IPS DF 4.7 (cell line): Measurements from ENCODE around the gene IGSF21.
A peak's percentile ranks its signal among the peaks of the same experiment; 100 is the strongest.

Experiments
- DNase-seq: peaks from one replicate; pipeline ENCODE4 v3.0.0-alpha.2; 2013; ENCODE audit warnings: low spot score; ENCODE audit errors: extremely low read depth

IGSF21 gene

DNA sequence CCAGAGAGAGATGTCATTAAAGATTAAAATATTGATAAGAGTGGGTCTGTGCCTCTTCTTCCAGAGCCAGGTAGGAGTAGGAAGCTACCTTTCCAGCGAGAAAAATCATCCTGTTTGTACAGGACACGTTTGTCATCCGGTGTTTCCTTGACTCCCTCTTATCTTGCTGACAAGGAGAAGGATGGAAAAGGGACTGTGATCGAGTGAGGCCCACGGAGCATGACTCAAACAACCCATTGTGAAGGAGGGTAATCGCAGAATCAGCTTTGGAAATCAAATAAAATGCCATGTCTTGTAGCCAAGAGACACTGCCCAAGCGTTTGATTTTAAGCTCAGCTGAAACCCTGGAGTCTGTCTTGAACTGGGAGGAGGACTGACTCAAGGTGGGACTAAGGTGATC, 97.7 kb downstream of the IGSF21 start:
- DNase-seq = no peak

DNA sequence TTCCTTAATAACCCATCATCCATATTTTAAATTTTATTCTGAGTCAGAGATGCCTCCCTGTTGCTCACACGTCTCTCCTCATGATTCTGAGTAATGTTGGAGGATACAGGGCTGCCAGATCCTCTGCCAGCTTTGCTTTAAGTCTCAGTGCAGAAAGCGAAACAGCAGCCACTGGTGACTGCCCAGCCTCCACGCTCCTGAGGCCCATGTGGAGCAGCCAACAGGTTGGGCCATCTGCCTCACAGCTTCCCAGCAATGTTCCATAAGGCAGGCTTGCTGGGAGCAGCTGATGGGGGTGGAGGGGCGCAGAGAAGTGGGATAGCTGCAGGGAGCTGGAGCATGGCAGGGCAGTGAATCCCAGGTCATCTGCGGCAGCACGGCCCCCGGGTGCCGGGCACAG, 104.2 kb downstream of the IGSF21 start:
- no peak for DNase-seq

DNA sequence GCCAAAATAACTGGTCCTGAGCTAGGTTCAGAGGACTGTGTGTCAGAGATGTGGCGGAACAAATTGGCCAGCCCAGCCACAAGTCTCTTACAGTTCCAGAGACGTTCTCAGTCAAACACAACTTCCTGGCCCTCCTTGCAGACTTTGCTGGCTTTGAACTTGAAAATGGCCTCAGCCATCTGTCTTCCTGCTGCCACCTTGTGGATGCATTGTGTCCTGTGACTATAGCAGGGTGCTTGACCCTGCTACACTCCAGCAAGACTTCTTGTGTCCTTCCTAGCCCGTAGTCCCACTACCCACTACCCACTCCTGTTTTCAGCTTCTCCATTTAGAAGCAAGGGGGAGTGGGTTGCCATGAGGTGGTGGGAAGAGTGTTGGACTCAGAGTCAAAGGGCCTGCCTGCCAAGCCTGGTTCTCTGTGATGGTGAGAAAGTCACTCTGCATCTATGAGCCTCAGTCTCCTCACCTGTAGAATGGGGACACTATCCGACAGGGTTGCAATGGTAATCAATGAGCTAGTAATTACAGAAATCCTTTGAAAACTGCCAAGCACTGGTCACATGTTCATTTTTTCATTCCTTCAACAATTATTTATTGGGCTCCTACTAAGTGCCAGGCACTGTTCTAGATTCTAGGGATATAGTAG, 109.9 kb downstream of the IGSF21 start:
- no peak for DNase-seq

DNA sequence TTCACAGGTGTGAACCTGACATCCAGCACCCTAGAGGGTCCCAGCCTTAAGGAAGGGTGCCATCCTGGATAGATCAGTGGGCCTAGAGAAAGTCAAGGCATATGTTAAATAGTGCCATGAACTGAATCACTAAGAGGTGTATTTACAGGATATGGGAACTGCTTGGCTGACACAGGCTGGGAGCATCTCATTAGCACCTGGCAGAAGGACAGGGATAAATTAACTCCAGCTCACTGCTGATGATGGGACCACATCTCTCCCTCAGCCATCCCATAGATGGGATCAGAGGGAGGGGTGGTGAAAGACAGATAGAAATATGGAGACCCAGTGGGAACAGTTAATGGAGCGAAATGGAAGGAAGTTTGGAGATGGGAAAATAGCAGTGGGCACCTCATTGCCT, 122.0 kb downstream of the IGSF21 start:
- no peak for DNase-seq

DNA sequence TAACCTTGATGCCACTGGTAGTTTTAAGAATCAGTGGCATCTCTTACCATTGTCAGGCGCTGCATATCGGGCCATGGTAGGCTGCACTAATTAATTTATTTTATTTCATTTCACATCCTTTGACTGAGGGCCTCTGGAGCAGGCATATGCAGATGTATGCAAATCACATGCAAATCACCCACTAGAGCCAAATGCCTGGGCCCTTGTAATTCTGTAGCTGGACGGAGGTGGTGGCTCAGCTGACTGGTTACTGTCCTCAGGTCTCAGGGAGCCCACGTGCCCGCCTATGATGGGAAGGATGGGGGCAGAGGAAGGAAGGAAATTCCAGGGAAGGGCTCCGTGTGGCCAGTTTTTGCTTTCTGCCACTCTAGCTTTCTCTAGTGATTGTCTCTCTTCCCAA, 122.7 kb downstream of the IGSF21 start:
- no peak for DNase-seq

DNA sequence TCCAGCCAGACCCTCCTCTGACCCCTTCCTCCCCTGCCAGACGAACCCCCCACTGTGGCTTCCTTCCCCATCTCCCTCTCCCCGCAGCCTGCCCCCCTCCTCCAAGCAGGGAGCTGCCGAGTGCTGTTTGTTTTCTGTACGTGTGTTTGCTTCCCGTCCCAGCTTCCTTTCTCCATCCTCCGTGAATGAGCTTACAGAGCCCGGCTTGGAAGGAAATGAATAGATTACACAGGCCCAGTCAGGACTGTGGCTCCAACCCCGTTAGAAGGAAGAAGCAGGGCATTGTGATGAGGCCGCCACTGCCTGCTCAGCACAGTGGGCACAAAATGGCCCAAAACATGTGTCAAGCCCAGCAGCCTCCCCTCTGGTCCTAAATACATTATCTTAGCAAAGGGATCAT, 123.2 kb downstream of the IGSF21 start:
- DNase-seq = no peak

DNA sequence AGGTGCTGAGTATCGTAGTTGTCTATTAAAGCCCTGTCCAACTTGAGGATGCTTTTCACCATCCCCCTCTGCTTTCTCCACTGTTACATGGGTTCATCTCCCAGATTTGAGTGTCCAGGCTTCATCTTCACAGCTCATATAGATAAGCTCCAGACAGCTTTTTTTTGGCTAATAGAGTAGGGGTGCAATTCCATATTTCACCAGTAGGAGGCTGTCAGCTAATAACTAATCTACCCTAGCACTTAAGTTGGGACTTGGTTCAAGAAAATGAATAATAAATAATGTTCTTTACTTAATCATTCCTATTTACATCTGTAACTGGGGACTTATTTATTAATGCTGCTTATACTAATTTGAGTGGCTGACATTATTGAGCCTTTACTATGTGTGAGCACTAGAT, 124.5 kb downstream of the IGSF21 start:
- no peak for DNase-seq

DNA sequence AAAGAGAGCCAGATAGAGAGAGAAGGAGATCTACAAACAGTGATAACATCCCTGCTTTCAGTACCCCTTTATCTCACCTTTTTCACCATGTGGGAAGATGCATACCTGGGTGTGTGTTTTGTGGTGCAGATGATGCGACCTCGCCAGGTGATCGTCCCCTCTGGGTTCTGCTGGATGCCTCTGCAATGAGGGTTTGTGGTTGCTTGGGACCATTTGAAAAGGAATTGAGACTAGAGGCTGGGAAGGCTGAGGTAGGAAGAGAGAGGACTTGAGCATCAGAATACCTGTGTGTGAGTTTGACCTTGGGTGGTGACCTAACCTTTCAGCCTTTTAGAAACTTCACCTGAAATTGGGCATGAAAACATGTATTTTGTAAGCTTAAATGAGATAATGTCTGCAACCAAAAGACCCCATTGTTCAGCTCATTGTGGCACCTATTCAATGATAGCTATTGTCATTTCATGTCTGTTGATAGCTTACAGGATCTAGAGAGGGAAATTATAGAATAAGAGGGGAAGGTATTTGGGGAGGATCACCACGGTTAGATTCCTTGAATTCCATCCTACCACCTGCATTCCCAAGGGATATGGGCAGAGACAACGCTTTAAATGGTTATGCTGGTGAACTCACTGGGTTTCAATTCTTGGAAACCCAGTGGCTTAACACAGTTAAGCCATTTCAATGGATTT, 125.7 kb downstream of the IGSF21 start:
- DNase-seq = peak; percentile 68

DNA sequence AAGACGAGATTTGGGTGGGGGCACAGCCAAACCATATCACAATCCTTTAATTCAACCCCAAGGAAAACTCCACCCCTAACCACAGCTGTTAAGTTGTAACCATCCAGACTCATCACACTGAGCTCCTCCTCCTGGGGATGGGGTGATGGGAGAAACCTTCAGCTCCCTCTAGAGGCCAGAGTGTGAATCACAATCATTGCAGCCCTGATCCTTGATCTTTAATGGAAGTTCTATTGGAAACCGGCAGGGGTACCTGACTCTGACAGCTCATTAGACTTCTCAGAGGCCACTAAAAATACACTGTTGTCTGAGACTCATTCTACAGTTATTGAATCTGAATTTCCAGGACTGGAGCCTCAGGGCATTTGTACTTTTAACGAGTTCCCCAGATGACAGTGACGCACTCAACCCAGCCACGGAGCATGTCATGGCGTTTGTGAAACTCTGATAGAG, 127.2 kb downstream of the IGSF21 start:
- DNase-seq = peak; percentile 97

DNA sequence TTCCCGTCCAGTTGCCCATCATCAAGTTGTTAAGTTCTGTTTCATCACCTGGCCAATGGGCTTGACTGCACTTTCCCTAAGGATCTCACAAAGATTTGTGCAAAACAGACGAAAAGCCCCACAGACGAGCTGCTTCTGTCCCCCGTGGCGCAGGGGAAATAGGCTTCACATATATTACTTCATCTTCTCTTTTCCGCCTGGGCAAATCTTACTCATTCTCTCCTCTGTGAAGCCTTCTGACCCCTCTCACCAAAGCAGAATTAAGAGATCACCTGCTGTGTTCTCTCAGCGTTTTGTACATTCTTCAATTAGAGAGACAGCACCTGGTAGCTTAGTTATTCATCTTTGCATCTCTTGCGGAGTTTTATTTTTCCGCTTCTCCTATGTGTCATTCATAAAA, 129.8 kb downstream of the IGSF21 start:
- DNase-seq = no peak

DNA sequence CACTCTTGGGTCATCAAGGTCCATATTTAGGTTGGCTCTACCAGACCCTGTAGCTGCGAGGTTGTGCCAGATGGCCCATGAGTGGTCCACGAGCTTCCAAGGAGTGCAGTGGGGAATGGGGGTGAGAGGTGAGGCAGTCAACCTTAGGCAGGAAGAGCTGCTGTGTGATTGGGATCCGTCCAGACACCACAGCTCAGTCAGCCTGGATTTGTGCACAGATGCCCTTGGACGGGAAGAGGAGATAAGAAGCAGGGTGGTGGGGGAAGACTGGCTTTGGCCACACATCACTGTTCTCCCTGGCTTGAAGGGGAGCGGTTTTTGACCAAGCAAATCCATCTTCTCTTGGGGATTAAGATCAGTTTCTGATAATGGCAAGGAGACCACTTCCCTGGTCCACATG, 130.6 kb downstream of the IGSF21 start:
- DNase-seq = no peak

DNA sequence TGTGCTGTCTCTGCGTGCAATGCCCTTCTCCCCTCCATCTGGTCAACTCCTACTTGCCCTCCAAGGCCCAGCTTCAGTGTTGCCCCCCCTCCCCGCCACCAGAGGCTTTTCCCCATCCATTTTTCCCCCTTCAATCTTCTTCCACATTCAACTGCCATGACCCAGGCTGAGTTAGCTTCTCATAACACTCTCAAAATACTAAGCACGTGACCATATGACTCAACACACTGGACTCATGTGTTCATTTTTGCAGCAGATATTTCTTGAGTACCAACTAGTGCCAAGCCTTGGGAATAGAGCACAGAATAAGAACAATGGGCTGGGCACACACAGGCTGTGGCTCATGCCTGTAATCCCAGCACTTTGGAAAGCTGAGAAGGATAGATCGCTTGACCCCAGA, 132.1 kb downstream of the IGSF21 start:
- no peak for DNase-seq

DNA sequence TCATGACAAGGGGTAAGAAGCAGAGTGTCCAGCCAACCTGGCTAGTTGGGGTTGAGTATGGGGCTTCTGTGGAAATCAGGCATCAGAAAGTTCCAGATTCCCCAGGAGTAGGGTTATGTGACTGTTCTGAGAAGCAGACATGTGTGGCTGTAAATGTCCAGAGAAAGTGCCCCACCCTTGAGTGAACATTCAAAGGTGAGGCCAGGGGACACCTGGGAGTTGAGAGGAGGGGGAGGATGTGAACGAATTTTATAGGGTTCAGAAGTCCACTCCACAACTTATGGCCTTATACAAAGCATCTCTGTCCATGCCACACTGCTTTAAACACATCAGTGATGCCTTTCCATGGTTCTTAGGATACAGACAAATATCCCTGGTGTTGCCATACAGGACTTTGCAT, 133.3 kb downstream of the IGSF21 start:
- DNase-seq = no peak

DNA sequence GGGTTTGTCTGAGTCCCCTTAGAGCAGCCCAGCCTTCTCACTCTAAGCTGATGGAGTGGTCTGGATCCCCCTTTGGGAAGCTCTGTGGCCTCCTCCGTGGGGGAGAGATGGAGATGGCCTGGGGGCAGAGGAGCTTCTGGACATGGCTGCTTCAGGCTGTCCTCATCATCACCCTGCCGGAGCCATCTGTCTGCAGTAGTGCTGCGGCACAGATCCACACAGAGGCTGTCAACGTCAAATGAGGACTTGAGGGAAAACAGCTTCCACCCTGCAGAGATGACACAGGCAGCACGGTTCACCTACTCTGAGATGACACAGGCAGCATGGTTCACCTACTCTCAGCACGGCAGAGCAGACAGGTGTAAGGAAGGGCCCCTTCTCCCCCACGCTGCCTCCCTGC, 134.3 kb downstream of the IGSF21 start:
- no peak for DNase-seq

DNA sequence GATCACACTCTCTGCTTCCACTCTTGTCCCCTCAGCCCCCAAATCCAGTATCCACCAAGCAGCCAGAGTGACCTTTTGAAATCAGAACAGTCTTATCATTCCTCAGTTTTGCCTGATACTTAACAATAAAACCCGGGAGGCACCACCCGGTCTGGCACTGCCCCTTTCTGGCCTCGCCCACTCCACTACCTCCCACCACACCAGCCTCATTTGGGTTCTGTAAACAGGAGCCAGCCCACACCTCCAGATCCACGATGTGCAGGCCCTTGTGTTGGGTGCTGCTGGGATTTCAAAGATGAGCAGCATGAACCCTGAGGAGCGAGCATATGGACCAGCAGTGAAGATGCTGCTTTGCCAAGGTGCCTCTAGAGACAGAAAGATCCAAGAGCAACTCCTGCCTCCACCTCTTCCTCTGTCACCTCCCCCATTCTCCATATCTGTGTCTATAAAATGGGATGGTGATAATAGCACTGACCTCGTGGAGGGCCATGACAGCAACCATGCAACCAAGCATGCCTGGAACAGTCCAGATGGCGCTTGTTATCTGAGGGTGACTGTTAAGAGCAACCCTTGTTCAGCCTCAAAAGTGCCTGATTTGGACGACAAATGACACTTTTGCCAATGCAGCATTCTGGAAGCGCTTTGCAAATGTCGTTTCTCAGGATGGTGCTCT, 136.0 kb downstream of the IGSF21 start:
- DNase-seq = no peak

DNA sequence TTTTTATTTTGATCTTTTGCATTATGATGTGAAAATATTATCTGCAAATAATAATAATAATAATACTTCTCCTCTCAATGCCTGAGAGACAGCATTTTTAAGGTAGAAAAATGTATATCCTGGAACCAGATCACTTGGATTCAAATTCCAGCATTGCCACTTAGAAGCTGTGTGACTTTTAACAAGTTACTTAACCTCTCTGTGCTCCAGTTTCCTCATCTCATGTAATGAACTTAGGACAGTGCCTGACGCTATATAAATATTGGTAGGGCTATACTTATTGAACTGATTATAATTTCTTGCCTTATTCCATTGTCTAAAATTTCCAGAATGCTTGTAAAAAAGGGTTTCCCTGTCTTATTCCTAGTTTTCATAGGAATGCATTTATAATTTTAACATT, 137.2 kb downstream of the IGSF21 start:
- no peak for DNase-seq

DNA sequence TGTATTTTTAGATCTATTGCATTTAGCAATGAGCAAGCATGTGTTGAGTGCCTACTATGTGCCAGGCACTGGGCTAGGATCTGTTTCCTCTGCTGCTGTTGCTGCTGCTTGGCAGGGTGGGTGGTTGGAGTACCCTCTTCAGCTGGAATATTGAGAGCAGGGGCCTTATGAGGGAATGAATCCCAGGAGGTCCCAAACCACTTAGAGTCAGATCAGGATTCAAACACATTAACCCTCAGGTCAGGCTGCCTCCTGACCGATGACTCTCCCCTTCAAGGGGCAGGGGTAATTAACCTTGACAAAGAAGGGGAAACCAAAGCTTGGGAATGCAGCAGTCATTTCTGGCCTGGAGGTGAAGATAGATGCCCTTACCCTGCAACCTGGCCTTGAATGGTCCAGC, 138.0 kb downstream of the IGSF21 start:
- DNase-seq = no peak

DNA sequence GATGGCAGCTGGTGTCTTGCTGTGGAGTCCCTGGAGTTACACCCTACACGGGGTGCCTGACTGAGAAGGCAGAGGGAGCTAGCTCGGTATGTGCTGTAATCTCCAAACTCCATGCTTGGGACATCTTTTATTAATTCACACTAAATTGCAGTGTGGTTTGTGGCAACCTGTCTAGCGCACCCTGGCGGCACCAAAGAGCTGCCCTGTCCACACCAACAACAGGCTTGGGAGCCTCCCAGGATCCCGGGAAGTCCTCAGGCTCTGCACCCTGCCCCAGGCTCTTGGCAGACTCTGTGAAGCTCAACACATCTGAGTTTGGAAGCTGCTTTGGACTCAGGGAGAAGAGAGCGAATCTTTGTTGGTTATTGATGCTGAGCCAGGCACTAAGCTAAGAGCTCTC, 138.9 kb downstream of the IGSF21 start:
- DNase-seq = no peak

DNA sequence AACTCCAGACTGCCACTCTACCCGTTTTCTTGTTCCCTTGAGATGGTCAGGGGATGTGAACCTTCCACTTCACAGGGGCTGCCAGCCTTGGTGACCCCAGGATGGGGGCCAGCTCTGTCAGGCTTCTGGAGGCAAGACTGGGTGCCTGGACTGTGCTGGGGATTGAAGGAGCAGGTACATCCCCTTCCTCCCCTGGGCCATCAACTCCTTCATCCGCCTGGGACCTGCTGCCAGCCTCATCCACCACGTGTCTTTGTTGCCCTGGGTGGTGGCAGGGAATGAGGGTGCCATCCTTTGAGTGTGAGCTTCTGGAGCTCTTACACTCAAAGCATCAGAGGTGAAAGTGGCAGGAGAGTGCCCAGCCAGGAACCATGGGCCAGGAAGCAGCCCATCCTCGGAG, 139.6 kb downstream of the IGSF21 start:
- DNase-seq = no peak

DNA sequence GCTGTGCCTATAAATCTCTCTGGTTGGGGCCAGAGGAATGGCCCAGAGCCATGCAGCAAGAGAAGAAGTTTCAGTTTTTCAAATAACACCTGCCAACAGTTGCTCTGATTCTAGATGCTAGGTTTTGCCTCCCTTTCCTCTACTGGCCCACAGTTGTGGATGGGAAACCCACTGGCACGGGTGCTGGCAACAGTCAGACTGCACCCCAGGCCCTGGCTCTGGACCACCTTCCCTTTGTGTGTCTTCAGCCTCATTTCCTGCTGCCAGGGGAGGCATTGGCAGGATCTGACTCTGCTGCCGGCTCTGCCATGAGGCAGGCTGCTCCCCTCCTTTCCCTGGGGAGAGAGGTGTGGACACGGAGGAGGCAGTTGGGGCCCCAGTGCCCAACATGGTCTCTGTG, 142.0 kb downstream of the IGSF21 start:
- no peak for DNase-seq

DNA sequence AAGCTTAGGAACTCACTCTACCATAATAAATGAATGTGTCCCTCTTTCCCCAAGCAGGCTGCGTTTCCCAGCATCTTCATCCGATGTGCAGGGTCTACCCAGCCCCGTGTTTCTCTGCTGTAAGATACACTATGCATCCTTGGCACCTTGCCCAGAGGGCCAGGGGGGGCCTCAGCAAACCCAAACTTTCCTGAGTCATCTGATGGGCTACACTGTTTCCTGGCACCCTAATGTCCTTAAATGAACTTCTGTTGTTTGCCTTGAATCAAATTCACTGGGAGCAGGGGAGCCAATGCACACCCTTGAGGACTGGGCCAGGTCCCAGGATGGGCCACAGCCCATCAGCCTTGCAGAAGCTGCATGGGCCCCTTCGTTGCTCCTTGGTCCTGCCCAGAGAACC, 145.5 kb downstream of the IGSF21 start:
- no peak for DNase-seq

DNA sequence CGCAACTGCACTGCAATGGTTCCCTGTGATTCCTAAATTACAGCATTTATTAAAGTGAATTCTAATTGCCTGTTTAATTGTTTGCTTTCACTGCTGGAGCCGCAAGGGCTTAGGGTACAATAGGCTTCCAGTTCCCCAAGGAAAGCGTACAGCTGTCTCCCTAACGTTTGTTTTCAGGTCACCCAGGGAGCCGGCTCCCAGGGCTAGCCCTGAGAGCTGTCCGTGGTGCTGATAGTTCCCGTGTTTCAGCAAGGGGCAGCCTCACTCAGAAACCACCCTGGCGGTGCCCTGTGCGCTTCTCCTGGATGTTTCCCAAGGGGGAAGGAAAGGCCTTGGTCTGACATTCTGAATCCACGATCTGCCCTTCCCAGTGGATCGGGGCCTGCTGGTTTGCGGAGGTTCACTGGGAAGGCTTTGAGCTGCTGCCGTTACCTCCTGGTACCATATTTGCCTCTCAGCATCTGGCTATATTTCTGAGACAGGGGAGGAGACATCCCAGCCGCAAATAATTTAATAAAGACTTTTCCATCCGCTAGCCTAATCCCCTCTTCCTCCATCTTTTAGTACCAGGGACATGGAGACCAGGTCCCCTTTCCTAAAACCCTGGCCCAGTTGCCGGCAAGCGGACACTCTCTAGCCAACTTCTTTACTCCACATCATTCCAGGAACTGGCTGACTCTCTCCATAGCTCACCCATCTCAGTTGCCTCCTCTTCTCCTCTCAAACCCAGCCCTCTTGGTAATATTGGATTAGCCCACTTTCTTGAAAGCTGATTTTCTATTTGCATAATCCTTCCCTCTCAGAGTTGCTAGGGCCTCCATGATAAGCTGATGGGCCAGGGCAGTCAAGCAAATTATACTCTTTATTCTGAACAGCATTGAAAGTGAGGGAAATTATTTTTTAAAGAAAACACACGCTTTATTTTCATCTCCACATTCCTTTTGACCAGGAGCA, 149.0 kb downstream of the IGSF21 start:
- DNase-seq = no peak
